Activated CD4-positive, alpha-beta T cell treated with anti-CD3 and anti-CD28 coated beads for 36 hours (primary cell): ENCODE data around the gene QSOX2. TPM values are rescaled to one million over a fixed set of nuclear protein-coding genes. Genes with fewer than 3 reads are reported as not detected.

Source experiments
- ATAC-seq: fragments of 200-7000 bp; cut with Tn5 transposase; one replicate; pipeline ENCODE4 v1.10.0; 2021; ENCODE audit warnings: mild to moderate bottlenecking, moderate library complexity
- CTCF ChIA-PET: fragments of 350-600 bp; sonication (Branson Sonifier 250); formaldehyde crosslinking; loops from one replicate; lab custom pipeline; 2021; ENCODE audit warnings: antibody characterized with exemption; lab: Charles Lee
- POLR2A ChIA-PET: fragments of 350-600 bp; sonication (Branson Sonifier 250); formaldehyde crosslinking; loops from one replicate; lab custom pipeline; 2021; ENCODE audit warnings: antibody characterized with exemption, inconsistent platforms; lab: Charles Lee
- DNase-seq: peaks from one replicate; pipeline ENCODE4 v3.0.0-alpha.2; 2020
- H3K27ac Mint-ChIP-seq: one replicate; pipeline ENCODE4 v1.8.0; 2021; ENCODE audit warnings: mixed read lengths
- H3K27me3 Mint-ChIP-seq: one replicate; pipeline ENCODE4 v1.8.0; 2021; ENCODE audit warnings: mixed read lengths
- H3K36me3 Mint-ChIP-seq: one replicate; pipeline ENCODE4 v1.8.0; 2021; ENCODE audit warnings: low read depth, mixed read lengths
- H3K4me1 Mint-ChIP-seq: one replicate; pipeline ENCODE4 v1.8.0; 2021; ENCODE audit warnings: mixed read lengths
- H3K4me3 Mint-ChIP-seq: one replicate; pipeline ENCODE4 v1.8.0; 2021; ENCODE audit warnings: mild to moderate bottlenecking, moderate library complexity, mixed read lengths
- H3K9me3 Mint-ChIP-seq: one replicate; pipeline ENCODE4 v1.8.0; 2021; ENCODE audit warnings: low read depth, mixed read lengths
- intact Hi-C, 2 experiments: fragments of 100-400 bp; cut with DNase I in 1 of 2; cut with micrococcal nuclease in 1 of 2; formaldehyde crosslinking; loops; one replicate each; pipeline versions ENCODE4 v1.14.2 to v1.15.1; 2022 to 2024; cut with DNase I, micrococcal nuclease
- total RNA-seq, 2 experiments: library from RNA; stranded (reverse); gene quantifications; one replicate each; pipeline ENCODE4 v1.2.3, GENCODE V29; 2021

The QSOX2 gene
- total RNA-seq, 2 experiments from 2014 or later: 18.1 to 21.2 TPM

- DNase-seq: no peak
- Mint-ChIP-seq H3K4me1 (no peaks in the 10 kb centered on the region), H3K27ac (no peak overlapping the region), H3K9me3 (no peaks in the 10 kb centered on the region), H3K4me3 (no peak overlapping the region), H3K27me3 (no peaks in the 10 kb centered on the region), H3K36me3 (no peaks in the 10 kb centered on the region)
- POLR2A ChIA-PET: no interaction called here
- CTCF ChIA-PET: interaction anchor here (0.6 kb wide), 1 partner anchor 397 kb away, joined by 6 read pairs; no protein-coding TSS in a partner anchor
- ATAC-seq: no peak
- intact Hi-C loops: no loop called here
Observed at GRCh38 chr9:136254381-136255165, 9.0 kb upstream of the QSOX2 start.

DNA sequence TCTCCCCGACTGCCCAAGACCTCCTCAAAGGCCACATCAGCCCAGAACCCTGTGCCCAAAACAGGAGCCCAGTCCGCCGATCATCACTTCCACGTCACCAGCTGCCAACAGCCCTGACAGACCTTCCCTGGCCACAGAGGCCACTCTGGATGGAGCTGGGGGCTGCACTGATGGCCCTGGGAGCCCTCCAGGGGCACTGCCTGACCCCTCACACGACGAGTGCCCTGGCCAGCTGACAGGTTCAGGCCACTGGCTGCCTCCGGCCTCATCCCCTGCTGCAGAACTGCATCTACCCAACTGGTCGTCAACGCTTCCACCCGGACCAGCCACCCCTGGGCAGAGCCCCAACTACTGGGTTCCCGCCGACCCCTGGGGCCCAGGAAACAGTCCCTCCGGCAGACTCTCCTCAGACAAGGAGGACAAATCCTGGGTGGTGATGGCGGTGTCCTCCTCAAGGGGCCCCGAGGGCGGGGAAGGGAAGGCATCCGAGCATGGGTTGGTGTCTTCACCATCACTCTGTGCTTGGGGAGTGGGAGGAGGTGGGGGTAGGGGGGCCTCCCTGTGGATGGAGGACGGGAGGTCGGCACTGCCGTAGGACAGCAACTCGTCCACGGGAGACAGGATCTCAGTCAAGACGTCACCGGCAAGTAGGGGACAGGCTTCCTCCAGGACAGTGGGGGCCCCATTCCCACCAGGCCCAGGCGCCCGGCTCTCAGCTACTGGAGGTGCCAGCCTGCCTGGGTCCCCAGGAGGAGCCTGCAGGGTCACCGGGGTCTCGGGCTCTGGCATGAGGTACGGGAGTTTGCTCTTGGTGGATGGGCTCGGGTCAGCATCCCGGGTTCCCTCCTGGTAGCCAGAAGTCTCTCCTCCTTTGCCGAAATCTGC is 7.9 kb upstream of the QSOX2 start:
- H3K4me1 Mint-ChIP-seq: no peaks in the 10 kb centered on the region
- DNase-seq: no peak
- CTCF ChIA-PET: interaction anchor here (0.5 kb wide), 1 partner anchor 80 kb away, joined by 5 read pairs; no protein-coding TSS in a partner anchor
- H3K27me3 Mint-ChIP-seq: no peaks in the 10 kb centered on the region
- H3K9me3 Mint-ChIP-seq: no peaks in the 10 kb centered on the region
- intact Hi-C loops: no loop called here
- no peaks in the 10 kb centered on the region for H3K36me3 Mint-ChIP-seq
- ATAC-seq: no peak
- H3K4me3 Mint-ChIP-seq: no peak overlapping the region
- POLR2A ChIA-PET: no interaction called here
- no peak overlapping the region for H3K27ac Mint-ChIP-seq

DNA sequence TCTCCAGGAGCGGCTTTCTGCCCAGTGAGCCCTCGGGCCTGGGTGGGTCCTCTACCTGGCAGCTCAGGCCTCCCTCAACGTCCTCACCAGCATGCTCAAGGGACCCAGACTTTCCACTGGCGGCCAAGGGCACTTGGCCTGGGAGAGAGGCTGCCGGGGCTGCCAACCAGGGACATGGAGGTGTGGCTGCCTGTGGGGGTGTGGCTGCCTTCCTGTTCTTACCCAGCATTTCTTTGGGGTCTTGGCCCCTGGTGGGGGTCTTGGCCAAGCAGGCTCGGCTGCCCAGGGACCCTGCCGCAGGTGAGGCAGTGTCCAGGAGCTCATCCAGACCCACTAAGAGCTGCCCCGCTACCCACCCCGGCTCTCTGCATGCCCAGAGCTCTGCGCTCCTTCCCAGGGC is 7.2 kb upstream of the QSOX2 start:
- H3K9me3 Mint-ChIP-seq: no peaks in the 10 kb centered on the region
- ChIA-PET CTCF (interaction anchor here (0.5 kb wide), 1 partner anchor 80 kb away, joined by 5 read pairs; no protein-coding TSS in a partner anchor), POLR2A (no interaction called here)
- ATAC-seq (no peak), DNase-seq (no peak)
- H3K27me3 Mint-ChIP-seq: no peaks in the 10 kb centered on the region
- intact Hi-C loops: no loop called here
- H3K4me3 Mint-ChIP-seq: no peak overlapping the region
- H3K4me1 Mint-ChIP-seq: no peaks in the 10 kb centered on the region
- no peaks in the 10 kb centered on the region for H3K36me3 Mint-ChIP-seq
- no peak overlapping the region for H3K27ac Mint-ChIP-seq

- H3K4me1 Mint-ChIP-seq: no peaks in the 10 kb centered on the region
- intact Hi-C loops: no loop called here
- H3K27ac Mint-ChIP-seq: no peak overlapping the region
- H3K36me3 Mint-ChIP-seq: no peaks in the 10 kb centered on the region
- DNase-seq (no peak), ATAC-seq (no peak)
- H3K4me3 Mint-ChIP-seq: no peak overlapping the region
- no peaks in the 10 kb centered on the region for H3K27me3 Mint-ChIP-seq
- H3K9me3 Mint-ChIP-seq: no peaks in the 10 kb centered on the region
- CTCF ChIA-PET: no interaction called here
- POLR2A ChIA-PET: no interaction called here
Observed at GRCh38 chr9:136252281-136252680, 6.7 kb upstream of the QSOX2 start.

GRCh38 chr9:136251264-136252115 is 5.9 kb upstream of the QSOX2 start:
- H3K4me1 Mint-ChIP-seq: no peaks in the 10 kb centered on the region
- no peaks in the 10 kb centered on the region for H3K36me3 Mint-ChIP-seq
- ChIA-PET CTCF (interaction anchor here (0.7 kb wide), 1 partner anchor 574 kb away, joined by 4 read pairs; no protein-coding TSS in a partner anchor), POLR2A (interaction anchor here (0.7 kb wide), 1 partner anchor 480 kb away, joined by 3 read pairs; no protein-coding TSS in a partner anchor)
- no peak overlapping the region for H3K4me3 Mint-ChIP-seq
- H3K9me3 Mint-ChIP-seq: no peaks in the 10 kb centered on the region
- DNase-seq (no peak), ATAC-seq (no peak)
- intact Hi-C loops: no loop called here
- H3K27me3 Mint-ChIP-seq: no peaks in the 10 kb centered on the region
- H3K27ac Mint-ChIP-seq: no peak overlapping the region

GRCh38 chr9:136250676-136251075 is 5.1 kb upstream of the QSOX2 start:
- Mint-ChIP-seq H3K4me1 (peaks cover 4% of the 10 kb centered on the region), H3K27ac (no peak overlapping the region), H3K4me3 (no peak overlapping the region), H3K27me3 (no peaks in the 10 kb centered on the region), H3K36me3 (no peaks in the 10 kb centered on the region), H3K9me3 (no peaks in the 10 kb centered on the region)
- DNase-seq (no peak), ATAC-seq (no peak)
- intact Hi-C loops: no loop called here
- POLR2A ChIA-PET: no interaction called here
- CTCF ChIA-PET: interaction anchor here (0.7 kb wide), 1 partner anchor 574 kb away, joined by 4 read pairs; no protein-coding TSS in a partner anchor

GRCh38 chr9:136249877-136250559 is 4.4 kb upstream of the QSOX2 start:
- no peak overlapping the region for H3K4me3 Mint-ChIP-seq
- no peaks in the 10 kb centered on the region for H3K9me3 Mint-ChIP-seq
- peaks cover 5% of the 10 kb centered on the region for H3K4me1 Mint-ChIP-seq
- CTCF ChIA-PET: no interaction called here
- H3K27me3 Mint-ChIP-seq: no peaks in the 10 kb centered on the region
- DNase-seq (no peak), ATAC-seq (no peak)
- H3K36me3 Mint-ChIP-seq: no peaks in the 10 kb centered on the region
- POLR2A ChIA-PET: no interaction called here
- H3K27ac Mint-ChIP-seq: no peak overlapping the region
- intact Hi-C loops: loop anchor here in 1 of 2 experiments (10.0 kb wide), 2 partner anchors 545 to 1205 kb away; partner anchors contain the start of genes CCDC183, NSMF and TMEM141

DNA sequence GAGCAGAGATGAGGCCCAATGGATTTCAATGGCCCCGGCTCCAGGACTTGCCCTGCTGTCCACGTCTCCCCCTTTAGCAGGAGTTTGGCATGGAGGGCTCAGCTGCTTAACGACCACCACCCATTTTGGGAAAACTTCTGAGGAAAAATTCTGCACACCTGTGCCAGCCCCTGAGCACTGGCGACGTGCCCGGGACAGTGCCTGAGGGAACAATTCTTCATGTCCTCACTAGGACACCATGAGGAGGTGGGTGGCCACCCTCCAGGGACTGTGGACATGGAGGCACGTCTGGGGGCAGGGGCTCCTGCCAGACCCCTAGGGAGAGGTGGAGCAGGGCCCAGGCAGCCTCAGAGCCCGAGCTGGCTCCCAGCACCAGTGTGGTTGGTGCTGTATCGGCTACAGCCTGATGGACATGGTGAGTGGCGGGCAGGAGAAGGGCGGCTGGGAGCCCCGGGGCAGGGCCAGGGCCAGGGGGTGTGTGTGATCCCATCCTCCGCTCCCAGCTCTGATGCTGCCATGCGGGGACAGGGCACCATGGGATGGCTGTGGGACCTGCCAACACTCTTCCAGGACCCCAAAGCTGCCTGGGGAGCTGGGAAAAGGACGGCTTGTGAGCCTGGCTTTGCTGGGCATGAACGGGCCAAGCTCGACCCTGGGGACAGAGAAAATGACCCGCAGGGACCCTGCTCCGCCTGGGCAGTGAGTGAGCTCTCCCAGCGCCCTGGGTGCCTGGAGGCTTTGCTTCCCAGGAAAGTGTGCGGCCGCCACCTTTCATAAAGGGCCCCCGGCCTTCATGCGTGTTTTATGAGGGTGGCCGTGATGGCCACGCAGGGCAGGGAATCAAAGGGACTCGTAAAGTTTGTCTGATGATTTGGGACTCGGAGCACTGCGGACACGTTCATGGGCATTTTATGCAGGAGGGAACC is 3.6 kb upstream of the QSOX2 start:
- intact Hi-C loops: loop anchor here in 1 of 2 experiments (10.0 kb wide), 2 partner anchors 546 to 1206 kb away; partner anchors contain the start of genes CCDC183, NSMF and TMEM141
- CTCF ChIA-PET: no interaction called here
- DNase-seq (no peak), ATAC-seq (no peak)
- Mint-ChIP-seq H3K36me3 (no peaks in the 10 kb centered on the region), H3K4me3 (no peak overlapping the region), H3K4me1 (peaks cover 13% of the 10 kb centered on the region), H3K27ac (no peak overlapping the region), H3K27me3 (no peaks in the 10 kb centered on the region), H3K9me3 (no peaks in the 10 kb centered on the region)
- POLR2A ChIA-PET: no interaction called here

GRCh38 chr9:136247947-136248637 is 2.5 kb upstream of the QSOX2 start:
- peaks cover 4% of the 10 kb centered on the region for H3K36me3 Mint-ChIP-seq
- DNase-seq (no peak), ATAC-seq (no peak)
- H3K27ac Mint-ChIP-seq: no peak overlapping the region
- no peaks in the 10 kb centered on the region for H3K9me3 Mint-ChIP-seq
- ChIA-PET CTCF (no interaction called here), POLR2A (no interaction called here)
- intact Hi-C loops: loop anchor here in 1 of 2 experiments (10.0 kb wide), 2 partner anchors 547 to 1207 kb away; partner anchors contain the start of genes CCDC183, NSMF and TMEM141
- H3K27me3 Mint-ChIP-seq: no peaks in the 10 kb centered on the region
- H3K4me1 Mint-ChIP-seq: peaks cover 25% of the 10 kb centered on the region
- H3K4me3 Mint-ChIP-seq: no peak overlapping the region
